Mammary epithelial cell (primary cell): ENCODE measurements around the gene ARFGAP1.

Experiments
- CTCF ChIP-seq, 2 donors: IDR thresholded peaks in 1 of 2; conservative IDR thresholded peaks in 1 of 2; 2 replicates each; pipeline ENCODE4 v1.5.1; 2011 to 2012; ENCODE audit warnings: inconsistent platforms in 2 of 2, low read length in 2 of 2, mild to moderate bottlenecking in 2 of 2, control low read depth in 1 of 2, low read depth in 1 of 2; ENCODE audit not compliant: insufficient read depth in 1 of 2; ENCODE audit errors: extremely low read depth in 1 of 2
- EZH2 ChIP-seq: IDR thresholded peaks from 2 replicates; pipeline ENCODE4 v1.6.1; 2012; ENCODE audit warnings: low read length, inconsistent platforms, borderline replicate concordance

DNA sequence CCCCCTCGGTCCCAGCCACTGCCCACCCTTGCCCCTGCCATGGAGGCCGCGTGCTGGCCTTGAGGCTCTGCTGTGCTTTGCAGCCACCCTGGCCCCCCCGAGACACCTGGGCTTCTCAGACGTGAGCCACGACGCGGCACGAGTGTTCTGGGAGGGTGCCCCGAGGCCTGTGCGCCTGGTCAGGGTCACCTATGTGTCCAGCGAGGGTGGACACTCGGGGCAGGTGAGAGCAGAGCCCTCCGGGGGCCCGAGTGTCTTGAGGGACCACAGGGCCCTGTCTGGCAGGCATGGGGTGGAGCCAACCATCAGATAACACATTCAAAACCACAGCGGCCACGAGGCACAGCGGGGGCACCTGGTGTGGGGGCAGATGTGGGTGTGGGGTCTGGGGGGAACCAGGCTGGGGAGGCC lies 39.2 kb downstream of the ARFGAP1 start:
- no peak for TF ChIP-seq CTCF (conservative IDR thresholded peaks at IDR 0.05 in 1 of 2, IDR thresholded peaks at IDR 0.05 in 1 of 2; ENCODE audit: extremely low read depth in 1 of 2, insufficient read depth in 1 of 2, low read depth in 1 of 2, low read length in 2 of 2)
- no peak for TF ChIP-seq EZH2
